ENCODE data around the gene PRRT2.
"Not testable (repeated sequence)": the region's sequence is repeated elsewhere in the genome, so short reads cannot be mapped to it uniquely, and the experiment has no call there.

The PRRT2 gene

GRCh38 chr16:29790949-29791844 is 20.8 kb upstream of the PRRT2 start:
- no peak for DNase-seq

GRCh38 chr16:29791845-29792807 is 19.9 kb upstream of the PRRT2 start:
- DNase-seq = no peak

DNA sequence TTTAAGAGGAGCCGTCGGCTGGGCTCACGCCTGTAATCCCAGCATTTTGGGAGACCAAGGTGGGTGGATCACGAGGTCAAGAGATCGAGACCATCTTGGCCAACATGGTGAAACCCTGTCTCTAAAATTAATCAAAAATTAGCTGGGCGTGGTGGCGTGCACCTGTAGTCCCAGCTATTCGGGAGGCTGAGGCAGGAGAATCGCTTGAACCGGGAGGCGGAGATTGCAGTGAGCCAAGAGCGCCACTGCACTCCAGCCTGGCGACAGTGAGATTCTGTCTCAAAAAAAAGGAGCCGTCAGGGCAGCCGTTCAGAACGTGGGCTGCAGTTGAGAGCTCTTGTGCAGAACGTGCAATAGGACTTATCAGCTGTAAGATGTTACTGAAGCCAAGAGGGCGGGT is 18.8 kb upstream of the PRRT2 start:
- not testable (repeated sequence) for DNase-seq

DNA sequence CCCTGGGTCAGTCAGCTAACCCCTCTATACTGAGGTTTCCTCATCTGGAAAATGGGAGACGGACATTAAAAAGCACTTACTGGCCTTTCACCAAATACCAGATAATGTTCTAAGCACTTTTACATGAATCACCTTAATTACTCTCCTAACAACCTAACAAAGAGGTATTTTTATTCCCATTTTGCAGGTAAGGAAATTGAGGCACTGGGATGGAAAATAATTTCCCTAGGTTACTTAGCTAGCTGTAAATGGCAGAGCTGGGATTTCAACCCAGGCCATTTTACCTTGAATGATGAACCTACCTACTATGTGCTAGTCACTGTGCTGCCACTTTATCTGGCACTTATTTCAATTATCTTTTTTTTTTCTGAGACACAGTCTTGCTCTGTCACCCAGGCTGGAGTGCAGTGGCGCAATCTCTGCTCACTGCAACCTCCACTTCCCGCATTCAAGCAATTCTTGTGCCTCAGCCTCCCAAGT is 17.7 kb upstream of the PRRT2 start:
- no peak for DNase-seq

DNA sequence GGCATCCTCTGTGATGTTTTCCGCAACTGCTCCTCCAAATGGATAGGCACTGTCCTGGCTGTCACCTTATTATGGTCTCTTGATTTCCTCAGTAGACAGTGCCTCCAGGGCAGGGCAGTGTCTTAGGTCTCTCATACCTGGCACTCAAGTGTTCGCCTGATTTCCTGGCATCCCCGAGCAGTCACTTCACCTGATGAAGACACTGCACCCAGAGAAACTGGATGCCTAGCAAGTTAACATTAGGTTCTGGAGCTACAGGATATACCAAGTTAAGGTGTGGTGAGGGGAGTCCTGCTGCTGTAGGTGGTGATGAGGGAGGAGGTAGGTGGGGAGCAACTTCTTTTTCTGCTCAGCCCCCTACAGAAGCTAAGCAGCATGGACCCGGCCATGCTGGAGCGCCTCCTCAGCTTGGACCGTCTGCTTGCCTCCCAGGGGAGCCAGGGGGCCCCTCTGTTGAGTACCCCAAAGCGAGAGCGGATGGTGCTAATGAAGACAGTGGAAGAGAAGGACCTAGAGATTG is 9.5 kb upstream of the PRRT2 start:
- DNase-seq = no peak

GRCh38 chr16:29804020-29804419 is 8.0 kb upstream of the PRRT2 start:
- DNase-seq = no peak

GRCh38 chr16:29804455-29805231 is 7.3 kb upstream of the PRRT2 start:
- DNase-seq = no peak

- peak; percentile 93 to 98 (median 96) for DNase-seq
Observed at GRCh38 chr16:29805232-29806098, 6.5 kb upstream of the PRRT2 start.

- peak in 3 of 4 experiments; percentile 83 to 84 (median 83) for DNase-seq
Observed at GRCh38 chr16:29806099-29806579, 5.9 kb upstream of the PRRT2 start, which contains the start of gene MAZ. MAZ (plus strand) TSS chr16:29806529; CDS start chr16:29806702, 173 bp downstream.

DNA sequence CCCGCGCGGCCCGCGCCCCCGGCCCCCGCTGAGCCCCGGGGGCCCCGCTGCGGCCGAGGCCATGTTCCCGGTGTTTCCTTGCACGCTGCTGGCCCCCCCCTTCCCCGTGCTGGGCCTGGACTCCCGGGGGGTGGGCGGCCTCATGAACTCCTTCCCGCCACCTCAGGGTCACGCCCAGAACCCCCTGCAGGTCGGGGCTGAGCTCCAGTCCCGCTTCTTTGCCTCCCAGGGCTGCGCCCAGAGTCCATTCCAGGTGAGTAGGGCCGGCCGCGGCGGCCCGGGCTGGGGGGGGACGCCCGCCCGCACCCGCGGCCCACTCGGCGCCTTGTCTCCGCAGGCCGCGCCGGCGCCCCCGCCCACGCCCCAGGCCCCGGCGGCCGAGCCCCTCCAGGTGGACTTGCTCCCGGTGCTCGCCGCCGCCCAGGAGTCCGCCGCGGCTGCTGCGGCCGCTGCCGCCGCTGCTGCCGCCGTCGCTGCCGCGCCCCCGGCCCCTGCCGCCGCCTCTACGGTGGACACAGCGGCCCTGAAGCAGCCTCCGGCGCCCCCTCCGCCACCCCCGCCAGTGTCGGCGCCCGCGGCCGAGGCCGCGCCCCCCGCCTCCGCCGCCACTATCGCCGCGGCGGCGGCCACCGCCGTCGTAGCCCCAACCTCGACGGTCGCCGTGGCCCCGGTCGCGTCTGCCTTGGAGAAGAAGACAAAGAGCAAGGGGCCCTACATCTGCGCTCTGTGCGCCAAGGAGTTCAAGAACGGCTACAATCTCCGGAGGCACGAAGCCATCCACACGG is 5.2 kb upstream of the PRRT2 start:
- DNase-seq = peak in 3 of 4 experiments; percentile 31 to 35 (median 32)

DNA sequence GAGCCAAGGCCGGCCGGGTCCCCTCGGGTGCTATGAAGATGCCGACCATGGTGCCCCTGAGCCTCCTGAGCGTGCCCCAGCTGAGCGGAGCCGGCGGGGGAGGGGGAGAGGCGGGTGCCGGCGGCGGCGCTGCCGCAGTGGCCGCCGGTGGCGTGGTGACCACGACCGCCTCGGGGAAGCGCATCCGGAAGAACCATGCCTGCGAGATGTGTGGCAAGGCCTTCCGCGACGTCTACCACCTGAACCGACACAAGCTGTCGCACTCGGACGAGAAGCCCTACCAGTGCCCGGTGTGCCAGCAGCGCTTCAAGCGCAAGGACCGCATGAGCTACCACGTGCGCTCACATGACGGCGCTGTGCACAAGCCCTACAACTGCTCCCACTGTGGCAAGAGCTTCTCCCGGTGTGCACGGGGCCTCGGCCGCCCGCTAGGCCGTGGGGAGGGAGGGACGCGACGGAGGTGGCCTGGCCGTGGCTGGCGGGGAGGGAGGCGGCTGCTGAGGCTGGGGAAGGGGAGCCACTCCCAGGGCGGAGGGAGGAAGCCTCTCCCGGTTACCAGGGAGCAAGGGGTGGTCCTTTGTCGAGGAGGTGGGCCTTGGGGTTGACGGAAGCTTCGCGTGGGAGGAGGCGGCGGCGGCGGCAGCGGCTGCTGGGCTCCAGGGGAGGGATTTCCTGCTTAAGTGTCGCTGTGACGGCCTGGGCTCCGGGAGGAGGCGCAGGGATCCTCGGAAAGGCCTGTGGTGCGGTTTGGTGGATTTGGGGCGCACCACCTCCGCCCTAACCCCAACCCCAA is 4.4 kb upstream of the PRRT2 start:
- peak; percentile 63 to 79 (median 76) for DNase-seq

- DNase-seq = no peak
Observed at GRCh38 chr16:29808219-29808900, 3.6 kb upstream of the PRRT2 start.

DNA sequence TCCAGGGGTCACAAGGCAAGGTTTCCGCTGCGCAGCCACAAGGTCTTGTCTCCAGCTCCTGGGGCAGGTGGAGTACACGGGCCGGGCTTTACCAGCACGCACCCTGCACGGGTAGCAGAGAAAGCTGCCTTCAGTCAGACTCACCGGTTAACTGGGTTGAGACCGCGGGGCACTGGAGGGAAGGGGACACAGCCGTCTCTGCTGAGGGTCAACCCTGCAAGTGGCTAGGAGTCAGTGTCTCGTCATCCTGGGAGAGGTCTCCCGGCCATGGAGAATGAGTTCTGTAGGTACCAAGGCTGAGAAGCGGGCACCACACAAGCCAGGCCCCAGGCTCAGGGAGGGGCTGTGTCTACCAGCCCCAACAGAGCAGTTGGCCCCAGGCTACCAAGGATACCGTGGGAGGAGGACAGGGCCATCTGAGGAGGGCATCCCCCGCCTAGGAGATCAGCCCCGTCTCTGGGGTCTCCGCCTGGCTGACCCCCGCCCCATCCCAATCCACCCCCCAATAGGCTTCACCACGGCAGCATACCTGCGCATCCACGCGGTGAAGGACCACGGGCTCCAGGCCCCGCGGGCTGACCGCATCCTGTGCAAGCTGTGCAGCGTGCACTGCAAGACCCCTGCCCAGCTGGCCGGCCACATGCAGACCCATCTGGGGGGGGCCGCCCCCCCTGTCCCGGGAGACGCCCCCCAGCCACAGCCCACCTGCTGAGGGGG is 2.8 kb upstream of the PRRT2 start:
- no peak for DNase-seq

- DNase-seq = no peak
Observed at GRCh38 chr16:29809850-29810698, 1.9 kb upstream of the PRRT2 start.

DNA sequence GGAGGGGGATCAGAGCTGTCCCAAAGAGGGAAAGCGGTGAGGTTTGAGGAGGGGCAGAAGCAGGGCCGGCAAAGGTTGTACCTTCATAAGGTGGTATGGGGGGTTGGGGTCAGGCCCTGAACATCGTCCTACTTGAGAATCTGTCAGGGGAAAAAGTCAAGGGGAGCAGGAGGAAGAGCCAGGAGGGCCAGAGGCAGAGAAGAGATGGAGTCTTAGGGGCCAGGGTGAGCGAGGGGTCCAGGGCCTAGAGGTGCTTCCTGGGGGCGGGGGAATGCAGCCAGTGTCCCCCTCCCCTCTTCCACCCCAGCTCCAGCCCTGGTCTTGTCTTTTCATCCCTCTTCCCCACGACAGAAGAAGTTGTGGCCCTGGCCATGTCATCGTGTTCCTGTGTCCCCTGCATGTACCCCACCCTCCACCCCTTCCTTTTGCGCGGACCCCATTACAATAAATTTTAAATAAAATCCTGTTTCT is 1.3 kb upstream of the PRRT2 start:
- DNase-seq = no peak

DNA sequence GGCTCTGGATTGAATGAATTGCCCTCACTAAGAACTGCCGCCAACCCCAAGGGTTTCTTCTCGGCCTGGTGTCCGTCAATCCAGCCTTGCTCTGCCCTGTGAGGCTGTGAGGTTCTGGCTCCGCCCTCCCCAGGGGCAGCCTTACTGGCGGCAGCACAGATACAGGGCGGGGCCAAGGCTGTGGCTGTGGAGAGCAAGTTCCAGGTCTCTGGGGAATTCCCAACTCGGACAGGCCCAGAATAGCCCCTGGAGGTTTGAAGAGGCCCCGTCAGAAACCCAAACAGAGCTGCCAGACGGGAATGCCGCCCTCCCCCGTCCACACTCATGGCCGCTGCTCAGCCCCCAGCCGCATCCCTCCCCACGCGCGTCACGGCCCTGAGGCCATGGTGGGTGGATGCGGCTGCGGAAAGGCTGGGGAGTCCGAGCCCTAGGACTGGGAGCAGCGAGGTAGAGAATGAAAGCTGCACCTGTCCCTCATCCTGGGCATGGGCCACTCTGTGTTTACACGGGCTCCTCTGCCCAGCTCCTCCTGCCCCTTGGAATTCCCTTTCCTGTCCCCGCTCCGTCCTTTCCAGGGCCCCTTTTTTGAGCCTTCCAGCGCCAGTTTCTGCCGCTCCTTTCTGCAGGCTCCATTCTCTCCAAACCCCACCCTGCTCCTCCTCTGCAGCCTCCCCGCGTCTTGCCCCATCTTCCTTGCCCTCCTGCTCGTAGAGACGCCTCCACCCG is 660 bp upstream of the PRRT2 start:
- DNase-seq = peak in 3 of 4 experiments; percentile 37 to 45 (median 44)
